HG03354 (cell line): ENCODE measurements around the gene FAH.
"Not testable (repeated sequence)": the region's sequence is repeated elsewhere in the genome, so short reads cannot be mapped to it uniquely, and the experiment has no call there.

ENCODE experiments used
- ATAC-seq: cut with Tn5 transposase; IDR thresholded peaks from one replicate; pipeline ENCODE4 v1.9.1; 2021; ENCODE audit warnings: mild to moderate bottlenecking; ENCODE audit not compliant: unreplicated experiment, poor library complexity, severe bottlenecking

The FAH gene

GRCh38 chr15:80152896-80153876, at the start of gene FAH:
FAH (plus strand) TSS chr15:80152999; CDS start chr15:80153055, 56 bp downstream.
- peak; percentile 67 for ATAC-seq

- no peak for ATAC-seq
Measured at GRCh38 chr15:80105193-80105592, 47.6 kb upstream of the FAH start.

GRCh38 chr15:80105595-80105994, 47.2 kb upstream of the FAH start:
- ATAC-seq = no peak

GRCh38 chr15:80106051-80106450, 46.7 kb upstream of the FAH start:
- no peak for ATAC-seq

- no peak for ATAC-seq
Measured at GRCh38 chr15:80107204-80107603, 45.6 kb upstream of the FAH start.

- ATAC-seq = no peak
Measured at GRCh38 chr15:80107774-80108173, 45.0 kb upstream of the FAH start.

GRCh38 chr15:80109388-80109787, 43.4 kb upstream of the FAH start:
- no peak for ATAC-seq

- no peak for ATAC-seq
Measured at GRCh38 chr15:80110920-80111319, 41.9 kb upstream of the FAH start.

- ATAC-seq = no peak
Measured at GRCh38 chr15:80114114-80114513, 38.7 kb upstream of the FAH start.

- no peak for ATAC-seq
Measured at GRCh38 chr15:80115021-80115420, 37.8 kb upstream of the FAH start.

- ATAC-seq = no peak
Measured at GRCh38 chr15:80118956-80119355, 33.8 kb upstream of the FAH start.

- no peak for ATAC-seq
Measured at GRCh38 chr15:80120636-80121035, 32.2 kb upstream of the FAH start.

- ATAC-seq = no peak
Measured at GRCh38 chr15:80121546-80121945, 31.3 kb upstream of the FAH start.

GRCh38 chr15:80123034-80123433, 29.8 kb upstream of the FAH start:
- no peak for ATAC-seq

- not testable (repeated sequence) for ATAC-seq
Measured at GRCh38 chr15:80127253-80127652, 25.5 kb upstream of the FAH start.

- no peak for ATAC-seq
Measured at GRCh38 chr15:80127911-80128310, 24.9 kb upstream of the FAH start.

GRCh38 chr15:80132382-80132781, 20.4 kb upstream of the FAH start:
- no peak for ATAC-seq

- no peak for ATAC-seq
Measured at GRCh38 chr15:80136854-80137253, 15.9 kb upstream of the FAH start.

GRCh38 chr15:80138961-80139360, 13.8 kb upstream of the FAH start:
- no peak for ATAC-seq

GRCh38 chr15:80140909-80141308, 11.9 kb upstream of the FAH start:
- ATAC-seq = no peak

- ATAC-seq = no peak
Measured at GRCh38 chr15:80141916-80142598, 10.7 kb upstream of the FAH start.
